ENCODE data around the gene FAM241B.

DNA sequence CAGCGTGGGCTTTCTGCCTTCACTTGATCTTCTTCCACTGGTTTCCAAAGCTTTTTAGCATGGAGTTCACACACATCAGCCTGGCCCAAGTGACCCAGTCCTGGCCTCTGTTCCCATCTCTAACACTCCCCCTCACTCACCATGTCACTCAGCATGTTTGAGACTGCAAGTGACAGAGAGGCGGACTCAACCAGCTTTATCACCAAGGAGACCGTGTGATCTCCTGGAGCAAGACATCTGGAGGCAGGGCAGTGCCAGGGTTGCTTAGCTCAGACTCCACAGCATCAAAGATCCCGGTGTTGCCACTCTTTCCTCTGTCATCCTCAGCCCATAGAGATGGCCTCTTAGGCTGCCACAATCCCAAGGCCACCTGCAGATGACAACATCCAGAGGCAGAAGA lies 39.4 kb downstream of the FAM241B start:
- TF ChIP-seq, protein P1, sequence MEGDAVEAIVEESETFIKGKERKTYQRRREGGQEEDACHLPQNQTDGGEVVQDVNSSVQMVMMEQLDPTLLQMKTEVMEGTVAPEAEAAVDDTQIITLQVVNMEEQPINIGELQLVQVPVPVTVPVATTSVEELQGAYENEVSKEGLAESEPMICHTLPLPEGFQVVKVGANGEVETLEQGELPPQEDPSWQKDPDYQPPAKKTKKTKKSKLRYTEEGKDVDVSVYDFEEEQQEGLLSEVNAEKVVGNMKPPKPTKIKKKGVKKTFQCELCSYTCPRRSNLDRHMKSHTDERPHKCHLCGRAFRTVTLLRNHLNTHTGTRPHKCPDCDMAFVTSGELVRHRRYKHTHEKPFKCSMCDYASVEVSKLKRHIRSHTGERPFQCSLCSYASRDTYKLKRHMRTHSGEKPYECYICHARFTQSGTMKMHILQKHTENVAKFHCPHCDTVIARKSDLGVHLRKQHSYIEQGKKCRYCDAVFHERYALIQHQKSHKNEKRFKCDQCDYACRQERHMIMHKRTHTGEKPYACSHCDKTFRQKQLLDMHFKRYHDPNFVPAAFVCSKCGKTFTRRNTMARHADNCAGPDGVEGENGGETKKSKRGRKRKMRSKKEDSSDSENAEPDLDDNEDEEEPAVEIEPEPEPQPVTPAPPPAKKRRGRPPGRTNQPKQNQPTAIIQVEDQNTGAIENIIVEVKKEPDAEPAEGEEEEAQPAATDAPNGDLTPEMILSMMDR (IDR thresholded peaks at IDR 0.05) = no peak
- no peak for TF ChIP-seq POLR2A (IDR thresholded peaks at IDR 0.05)

All from lower leg skin (tissue), 3 donors.